Esophagus muscularis mucosa (tissue), 4 donors: ENCODE results near the gene ARL9. TPM values are rescaled to one million over a fixed set of nuclear protein-coding genes. Genes with fewer than 3 reads are reported as not detected.
"Not testable (repeated sequence)": the region's sequence is repeated elsewhere in the genome, so short reads cannot be mapped to it uniquely, and the experiment has no call there.

Experiments
- DNase-seq: peaks from one replicate; pipeline ENCODE4 v3.0.0-alpha.2; 2017; ENCODE audit errors: extremely low spot score
- H3K27ac ChIP-seq, 4 donors: fragments of 200-600 bp; sonication (generic); replicated peaks in 1 of 4; 1 replicate in 3 of 4; 2 replicates in 1 of 4; pipeline ENCODE4 v1.5.1; 2016 to 2019; ENCODE audit warnings: mild to moderate bottlenecking in 1 of 4
- H3K27me3 ChIP-seq, 4 donors: fragments of 200-600 bp; sonication (generic); one replicate each; pipeline versions ENCODE4 v1.5.1 to v1.6.0; 2016 to 2019
- H3K36me3 ChIP-seq, 4 donors: fragments of 200-600 bp; sonication (generic); one replicate each; pipeline ENCODE4 v1.5.1; 2016 to 2019
- H3K4me1 ChIP-seq, 4 donors: fragments of 200-600 bp; sonication (generic); one replicate each; pipeline ENCODE4 v1.5.1; 2016 to 2019
- H3K4me3 ChIP-seq, 4 donors: fragments of 200-600 bp; sonication (generic); 1 replicate in 2 of 4; 2 replicates in 2 of 4; pipeline ENCODE4 v1.5.1; 2016 to 2019; ENCODE audit warnings: mild to moderate bottlenecking in 4 of 4, moderate library complexity in 1 of 4
- H3K9me3 ChIP-seq, 4 donors: fragments of 200-600 bp; sonication (generic); 1 replicate in 3 of 4; 2 replicates in 1 of 4; pipeline ENCODE4 v1.5.1; 2016 to 2019
- EP300 ChIP-seq: sonication (generic); formaldehyde crosslinking; IDR thresholded peaks from one replicate; pipeline ENCODE4 v1.6.1; 2017; ENCODE audit warnings: antibody characterized with exemption
- POLR2A ChIP-seq: fragments of 450-650 bp; IDR thresholded peaks from one replicate; pipeline ENCODE4 v1.6.1; 2017; ENCODE audit warnings: antibody characterized with exemption, moderate library complexity, mild to moderate bottlenecking, low read depth
- POLR2AphosphoS5 ChIP-seq, 2 donors: sonication (generic); formaldehyde crosslinking; IDR thresholded peaks; one replicate each; pipeline ENCODE4 v1.6.1; 2017; ENCODE audit warnings: antibody characterized with exemption in 2 of 2
- WGBS: methylation state at CpG from one replicate; pipeline ENCODE4 v1.1.5; 2018; 5-methylcytosine and 5-hydroxymethylcytosine counted together
- intact Hi-C: fragments of 100-400 bp; cut with DNase I; formaldehyde crosslinking; loops from one replicate; pipeline ENCODE4 v1.15.1; 2023
- total RNA-seq, 4 donors: library from RNA; depleted of rRNA; stranded (reverse); fragments of >200 nt; gene quantifications; one replicate each; pipeline versions ENCODE4 v1.1.0 to v1.2.1, GENCODE V29; 2016
- TF ChIP-seq, protein P1 (sequence below), 3 experiments: fragments of 200-600 bp in 2 of 3; fragments of 450-650 bp in 1 of 3; sonication (generic) in 2 of 3; IDR thresholded peaks; one replicate each; pipeline ENCODE4 v1.5.1; 2017 to 2019; ENCODE audit warnings: antibody characterized with exemption in 3 of 3, mild to moderate bottlenecking in 2 of 3, moderate library complexity in 1 of 3

Gene ARL9
- total RNA-seq, 4 donors from 2014 or later = 0.50 TPM; not detected in 3

DNA sequence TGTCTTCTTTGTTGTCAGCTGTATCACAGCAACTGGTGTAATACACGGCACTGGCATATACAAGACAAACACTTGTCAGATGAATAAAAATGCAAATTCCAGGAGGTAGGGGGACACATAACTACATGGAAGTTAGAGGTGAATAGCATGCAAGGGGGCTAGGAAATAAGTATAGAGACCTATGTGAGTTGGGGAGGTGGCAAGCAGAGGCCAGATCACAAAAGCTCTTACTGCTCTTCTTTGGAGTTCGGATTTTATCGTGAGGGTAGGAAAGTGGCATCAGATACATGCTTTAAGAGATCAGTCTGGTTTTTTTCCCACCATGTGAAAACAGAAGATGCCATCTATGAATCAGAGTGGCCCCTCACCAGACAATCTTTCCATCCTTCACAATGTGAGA lies 41.0 kb upstream of the ARL9 start:
- DNase-seq = no peak
- WGBS = 81% methylated on average over 3 of the region's 3 CpGs
- peaks cover 0 to 37% (median 31%) of the 10 kb centered on the region in 4 donors for H3K36me3 ChIP-seq
- H3K4me1 ChIP-seq = peaks cover 29 to 45% (median 42%) of the 10 kb centered on the region in 4 donors
- no peaks in the 10 kb centered on the region for H3K9me3 ChIP-seq
- intact Hi-C loops = no loop called here
- TF ChIP-seq POLR2A = no peak
- TF ChIP-seq, protein P1, sequence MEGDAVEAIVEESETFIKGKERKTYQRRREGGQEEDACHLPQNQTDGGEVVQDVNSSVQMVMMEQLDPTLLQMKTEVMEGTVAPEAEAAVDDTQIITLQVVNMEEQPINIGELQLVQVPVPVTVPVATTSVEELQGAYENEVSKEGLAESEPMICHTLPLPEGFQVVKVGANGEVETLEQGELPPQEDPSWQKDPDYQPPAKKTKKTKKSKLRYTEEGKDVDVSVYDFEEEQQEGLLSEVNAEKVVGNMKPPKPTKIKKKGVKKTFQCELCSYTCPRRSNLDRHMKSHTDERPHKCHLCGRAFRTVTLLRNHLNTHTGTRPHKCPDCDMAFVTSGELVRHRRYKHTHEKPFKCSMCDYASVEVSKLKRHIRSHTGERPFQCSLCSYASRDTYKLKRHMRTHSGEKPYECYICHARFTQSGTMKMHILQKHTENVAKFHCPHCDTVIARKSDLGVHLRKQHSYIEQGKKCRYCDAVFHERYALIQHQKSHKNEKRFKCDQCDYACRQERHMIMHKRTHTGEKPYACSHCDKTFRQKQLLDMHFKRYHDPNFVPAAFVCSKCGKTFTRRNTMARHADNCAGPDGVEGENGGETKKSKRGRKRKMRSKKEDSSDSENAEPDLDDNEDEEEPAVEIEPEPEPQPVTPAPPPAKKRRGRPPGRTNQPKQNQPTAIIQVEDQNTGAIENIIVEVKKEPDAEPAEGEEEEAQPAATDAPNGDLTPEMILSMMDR (IDR thresholded peaks at IDR 0.05) = no peak
- no peak for TF ChIP-seq POLR2AphosphoS5 (IDR thresholded peaks at IDR 0.05)
- no peak for TF ChIP-seq EP300
- no peak overlapping the region for H3K27ac ChIP-seq
- H3K27me3 ChIP-seq = no peaks in the 10 kb centered on the region
- no peak overlapping the region for H3K4me3 ChIP-seq

DNA sequence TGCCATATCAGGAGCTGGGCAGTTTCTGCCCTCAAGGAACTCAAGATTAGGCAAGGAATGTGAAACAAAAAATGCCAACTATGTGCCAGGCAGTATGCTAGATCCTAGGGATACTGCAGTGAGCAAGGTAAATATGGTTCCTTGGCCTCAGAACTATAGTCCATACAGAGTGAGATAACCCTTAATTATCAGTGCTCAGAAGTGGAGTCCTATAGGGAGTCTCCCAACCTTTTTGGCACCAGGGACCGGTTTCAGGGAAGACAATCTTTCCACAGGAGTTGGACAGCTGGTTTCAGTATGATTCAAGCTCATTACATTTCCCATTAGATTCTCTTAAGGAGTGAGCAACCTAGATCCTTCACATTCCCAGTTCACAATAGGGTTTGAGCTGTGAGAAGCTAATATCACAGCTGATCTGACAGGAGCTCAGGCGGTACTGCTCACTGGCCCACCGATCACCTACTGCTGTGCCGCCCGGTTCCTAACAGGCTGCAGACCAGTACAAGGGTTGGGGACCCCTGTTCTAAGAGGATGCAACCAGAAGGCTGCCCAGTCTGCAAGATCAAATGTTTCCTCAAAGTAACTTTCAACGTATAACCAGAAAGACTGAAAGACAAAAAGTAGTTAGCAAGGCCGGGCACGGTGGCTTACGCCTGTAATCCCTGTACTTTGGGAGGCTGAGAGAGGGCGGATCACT lies 39.8 kb upstream of the ARL9 start:
- Histone ChIP-seq H3K9me3 (no peaks in the 10 kb centered on the region), H3K36me3 (peaks cover 8 to 32% (median 24%) of the 10 kb centered on the region in 4 donors), H3K4me1 (peaks cover 29 to 46% (median 43%) of the 10 kb centered on the region in 4 donors), H3K4me3 (peak overlapping the region; percentile 80 to 100 (median 90)), H3K27me3 (no peaks in the 10 kb centered on the region), H3K27ac (no peak overlapping the region)
- WGBS = 73% methylated on average over 10 of the region's 10 CpGs
- TF ChIP-seq, protein P1 (IDR thresholded peaks at IDR 0.05) = no peak
- TF ChIP-seq POLR2A = no peak
- no peak for TF ChIP-seq EP300
- TF ChIP-seq POLR2AphosphoS5 (IDR thresholded peaks at IDR 0.05) = no peak
- intact Hi-C loops = loop anchor here (2.0 kb wide), 1 partner anchor 29 kb away; the partner anchor contains the start of gene PAICS
- DNase-seq = no peak

DNA sequence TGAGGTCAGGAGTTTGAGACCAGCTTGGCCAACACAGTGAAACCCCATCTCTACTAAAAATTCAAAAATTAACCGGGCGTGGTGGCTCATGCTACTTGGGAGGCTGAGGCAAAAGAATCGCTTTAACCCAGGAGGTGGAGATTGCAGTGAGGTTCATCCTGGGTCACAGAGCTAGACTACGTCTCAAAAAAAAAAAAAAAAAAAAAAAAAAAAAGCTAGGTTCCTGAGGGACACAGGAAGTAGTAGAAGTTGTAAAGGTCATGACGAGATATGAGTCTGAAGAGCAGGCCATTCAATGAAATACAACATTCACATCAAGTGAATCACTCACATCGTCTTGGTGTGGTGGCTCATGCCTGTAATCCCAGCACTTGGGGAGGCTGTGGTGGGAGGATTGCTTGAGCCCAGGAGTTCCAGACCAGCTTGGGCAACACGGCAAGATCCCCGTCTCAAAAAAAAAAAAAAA lies 39.3 kb upstream of the ARL9 start:
- H3K27ac ChIP-seq = peak overlapping the region; percentile 83 to 92 (median 90)

DNA sequence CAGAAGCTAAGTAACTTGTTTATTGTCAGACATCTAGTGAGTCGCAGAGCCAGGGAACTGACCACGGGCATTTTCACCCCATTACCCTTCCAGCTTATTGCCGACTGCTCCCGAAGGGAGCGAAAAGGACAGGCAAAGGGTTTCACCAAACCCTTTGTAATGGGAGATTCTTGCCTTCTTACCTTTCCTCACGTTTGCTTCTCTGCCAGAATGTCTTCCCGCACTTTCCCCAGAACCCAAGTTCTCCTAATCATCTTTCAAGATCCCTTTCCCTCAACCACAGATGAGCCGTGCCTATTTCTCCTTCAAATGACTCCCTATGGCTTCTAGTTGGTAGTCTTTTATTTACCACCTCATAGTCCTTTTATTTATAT lies 38.7 kb upstream of the ARL9 start:
- Histone ChIP-seq H3K4me3 (peak overlapping the region; percentile 80 to 100 (median 90)), H3K9me3 (no peaks in the 10 kb centered on the region), H3K4me1 (peaks cover 29 to 46% (median 43%) of the 10 kb centered on the region in 4 donors), H3K27ac (peak overlapping the region; percentile 83 to 92 (median 90)), H3K27me3 (no peaks in the 10 kb centered on the region), H3K36me3 (peaks cover 10 to 32% (median 26%) of the 10 kb centered on the region in 4 donors)
- TF ChIP-seq, protein P1 (IDR thresholded peaks at IDR 0.05) = no peak
- no peak for TF ChIP-seq POLR2A
- no peak for TF ChIP-seq EP300
- TF ChIP-seq POLR2AphosphoS5 (IDR thresholded peaks at IDR 0.05) = no peak
- intact Hi-C loops = loop anchor here (2.0 kb wide), 1 partner anchor 30 kb away; the partner anchor contains the start of gene PAICS
- no peak for DNase-seq
- WGBS = 1% methylated on average over 8 of the region's 8 CpGs

More for the DNA sequence above, 39.3 kb upstream of the ARL9 start:
- WGBS = 19% methylated on average over 8 of the region's 8 CpGs
- H3K4me1 ChIP-seq = peaks cover 29 to 46% (median 43%) of the 10 kb centered on the region in 4 donors
- intact Hi-C loops = loop anchor here (2.0 kb wide), 1 partner anchor 30 kb away; the partner anchor contains the start of gene PAICS
- H3K4me3 ChIP-seq = peak overlapping the region; percentile 80 to 100 (median 90)
- H3K27me3 ChIP-seq, DNase-seq, H3K9me3 ChIP-seq: not testable (repeated sequence)
- peaks cover 10 to 32% (median 24%) of the 10 kb centered on the region in 4 donors for H3K36me3 ChIP-seq
